SHP77 treated with DMSO at 0.1 percent for 48 hours (cell line): Measurements from ENCODE around the gene CEP76.
"Not testable (repeated sequence)": the region's sequence is repeated elsewhere in the genome, so short reads cannot be mapped to it uniquely, and the experiment has no call there.

Source experiments
- DNase-seq: peaks from one replicate; lab custom pipeline; 2025; lab: John Stamatoyannopoulos, UW

Gene CEP76

GRCh38 chr18:12643756-12644155, 58.8 kb downstream of the CEP76 start:
- DNase-seq, result not testable (repeated sequence)

GRCh38 chr18:12640881-12641200, 61.7 kb downstream of the CEP76 start:
- DNase-seq, result no peak

- peak; percentile 22 for DNase-seq
These were observed 62.3 kb downstream of the CEP76 start for GRCh38 chr18:12639990-12640880.

- DNase-seq, result no peak
These were observed 63.8 kb downstream of the CEP76 start for GRCh38 chr18:12638644-12639124.

GRCh38 chr18:12637901-12638643, 64.5 kb downstream of the CEP76 start:
- no peak for DNase-seq

- no peak for DNase-seq
These were observed 65.1 kb downstream of the CEP76 start for GRCh38 chr18:12637393-12637792.

- no peak for DNase-seq
These were observed 70.6 kb downstream of the CEP76 start for GRCh38 chr18:12631831-12632477.

GRCh38 chr18:12630136-12630535, 72.4 kb downstream of the CEP76 start:
- no peak for DNase-seq

GRCh38 chr18:12628706-12629702, 73.5 kb downstream of the CEP76 start:
- DNase-seq, result no peak

GRCh38 chr18:12627199-12627598, 75.3 kb downstream of the CEP76 start:
- not testable (repeated sequence) for DNase-seq

GRCh38 chr18:12625241-12625640, 77.3 kb downstream of the CEP76 start:
- no peak for DNase-seq
